HEK293T (cell line): ENCODE measurements around the gene RASL11A.

ENCODE experiments used
- ARNT ChIP-seq: fragments of 450-650 bp; IDR thresholded peaks from 2 replicates; pipeline ENCODE4 v1.6.1; 2017; ENCODE audit warnings: mild to moderate bottlenecking
- BHLHE40 ChIP-seq: fragments of 450-650 bp; IDR thresholded peaks from 2 replicates; pipeline ENCODE4 v1.6.1; 2016; ENCODE audit warnings: mild to moderate bottlenecking, moderate library complexity, borderline replicate concordance
- CTBP1 ChIP-seq: fragments of 450-650 bp; IDR thresholded peaks from 2 replicates; pipeline ENCODE4 v1.6.1; 2016; ENCODE audit warnings: borderline replicate concordance
- FOXA1 ChIP-seq: fragments of 450-650 bp; IDR thresholded peaks from 2 replicates; pipeline ENCODE4 v1.6.1; 2016; ENCODE audit warnings: mild to moderate bottlenecking
- FOXK2 ChIP-seq: fragments of 450-650 bp; IDR thresholded peaks from 2 replicates; pipeline ENCODE4 v1.6.1; 2016; ENCODE audit warnings: mild to moderate bottlenecking
- HDGF ChIP-seq: fragments of 450-650 bp; IDR thresholded peaks from 2 replicates; pipeline ENCODE4 v1.6.1; 2017; ENCODE audit warnings: antibody characterized with exemption, borderline replicate concordance
- L3MBTL2 ChIP-seq: fragments of 450-650 bp; conservative IDR thresholded peaks from 2 replicates; pipeline ENCODE4 v1.6.1; 2016; ENCODE audit warnings: mild to moderate bottlenecking
- NFRKB ChIP-seq: fragments of 450-650 bp; IDR thresholded peaks from 2 replicates; pipeline ENCODE4 v1.6.1; 2016; ENCODE audit warnings: mild to moderate bottlenecking, moderate library complexity
- PKNOX1 ChIP-seq: fragments of 450-650 bp; IDR thresholded peaks from 2 replicates; pipeline ENCODE4 v1.6.1; 2016
- SP1 ChIP-seq: fragments of 450-650 bp; IDR thresholded peaks from 2 replicates; pipeline ENCODE4 v1.6.1; 2017
- SUZ12 ChIP-seq: fragments of 450-650 bp; IDR thresholded peaks from 2 replicates; pipeline ENCODE4 v1.6.1; 2016; ENCODE audit warnings: mild to moderate bottlenecking
- TARDBP ChIP-seq: fragments of 450-650 bp; IDR thresholded peaks from 2 replicates; pipeline ENCODE4 v1.6.1; 2016
- ZNF384 ChIP-seq: fragments of 450-650 bp; IDR thresholded peaks from 2 replicates; pipeline ENCODE4 v1.6.1; 2016

- TF ChIP-seq ARNT (no peak), NFRKB (no peak), FOXA1 (no peak), PKNOX1 (no peak), SP1 (no peak), L3MBTL2 (no peak), BHLHE40 (no peak), CTBP1 (no peak), FOXK2 (no peak), HDGF (no peak), SUZ12 (no peak), ZNF384 (no peak), TARDBP (no peak)
Measured at GRCh38 chr13:27271570-27272096, 1.0 kb downstream of the RASL11A start.
